Activated T-helper 17 cell treated with anti-CD3 and anti-CD28 coated beads, Interleukin-2, amount 50 U/mL, for 72 hours (primary cell): ENCODE measurements around the gene WDR1. TPM values are rescaled to one million over a fixed set of nuclear protein-coding genes. Genes with fewer than 3 reads are reported as not detected.
"Not testable (repeated sequence)": the region's sequence is repeated elsewhere in the genome, so short reads cannot be mapped to it uniquely, and the experiment has no call there.

Source experiments
- ATAC-seq: fragments of 150-1000 bp; cut with Tn5 transposase; replicated peaks from 2 replicates; pipeline ENCODE4 v1.10.0; 2021; ENCODE audit warnings: mild to moderate bottlenecking, moderate library complexity
- H3K27ac Mint-ChIP-seq: one replicate; pipeline ENCODE4 v1.8.0; 2022; ENCODE audit warnings: mixed read lengths
- H3K27me3 Mint-ChIP-seq: one replicate; pipeline ENCODE4 v1.8.0; 2022; ENCODE audit warnings: mixed read lengths
- H3K36me3 Mint-ChIP-seq: one replicate; pipeline ENCODE4 v1.8.0; 2022; ENCODE audit warnings: low read depth, mild to moderate bottlenecking, mixed read lengths
- H3K4me1 Mint-ChIP-seq: one replicate; pipeline ENCODE4 v1.8.0; 2022; ENCODE audit warnings: mixed read lengths
- H3K4me3 Mint-ChIP-seq: one replicate; pipeline ENCODE4 v1.8.0; 2022; ENCODE audit warnings: mild to moderate bottlenecking, mixed read lengths
- H3K9me3 Mint-ChIP-seq: one replicate; pipeline ENCODE4 v1.8.0; 2022; ENCODE audit warnings: mixed read lengths
- total RNA-seq, 2 donors: library from RNA; stranded (reverse); gene quantifications; one replicate each; pipeline ENCODE4 v1.2.3, GENCODE V29; 2022

WDR1 gene
- total RNA-seq, 2 donors from 2014 or later, result 401 to 630 TPM

GRCh38 chr4:10144966-10145365 lies 28.4 kb upstream of the WDR1 start:
- Mint-ChIP-seq H3K27me3 (no peaks in the 10 kb centered on the region), H3K36me3 (no peaks in the 10 kb centered on the region), H3K4me1 (no peaks in the 10 kb centered on the region), H3K4me3 (no peak overlapping the region), H3K9me3 (no peaks in the 10 kb centered on the region), H3K27ac (peak overlapping the region; percentile 33)
- ATAC-seq, result no peak

DNA sequence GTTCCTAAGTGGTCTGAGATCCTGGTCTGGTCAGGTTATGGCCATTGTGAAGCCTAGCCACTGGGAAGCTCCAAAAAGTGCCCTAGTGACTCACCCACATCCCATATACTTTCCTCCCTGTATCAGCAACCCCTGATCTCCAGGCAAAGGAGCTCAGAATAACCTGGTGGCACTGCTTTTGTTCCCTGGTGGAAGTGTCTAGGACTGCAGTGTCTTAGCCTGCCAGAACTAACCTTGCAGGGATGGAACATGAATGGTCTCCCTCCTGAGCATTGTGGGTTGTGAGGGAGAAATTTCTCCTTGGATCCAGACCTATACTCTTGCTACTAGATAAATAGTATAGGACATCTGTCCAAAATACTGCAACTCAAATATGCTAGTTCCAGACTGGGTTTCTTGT lies 27.9 kb upstream of the WDR1 start:
- ATAC-seq, result no peak
- H3K4me1 Mint-ChIP-seq, result no peaks in the 10 kb centered on the region
- no peaks in the 10 kb centered on the region for H3K27me3 Mint-ChIP-seq
- no peaks in the 10 kb centered on the region for H3K36me3 Mint-ChIP-seq
- H3K27ac Mint-ChIP-seq, result peak overlapping the region; percentile 33
- no peaks in the 10 kb centered on the region for H3K9me3 Mint-ChIP-seq
- no peak overlapping the region for H3K4me3 Mint-ChIP-seq

DNA sequence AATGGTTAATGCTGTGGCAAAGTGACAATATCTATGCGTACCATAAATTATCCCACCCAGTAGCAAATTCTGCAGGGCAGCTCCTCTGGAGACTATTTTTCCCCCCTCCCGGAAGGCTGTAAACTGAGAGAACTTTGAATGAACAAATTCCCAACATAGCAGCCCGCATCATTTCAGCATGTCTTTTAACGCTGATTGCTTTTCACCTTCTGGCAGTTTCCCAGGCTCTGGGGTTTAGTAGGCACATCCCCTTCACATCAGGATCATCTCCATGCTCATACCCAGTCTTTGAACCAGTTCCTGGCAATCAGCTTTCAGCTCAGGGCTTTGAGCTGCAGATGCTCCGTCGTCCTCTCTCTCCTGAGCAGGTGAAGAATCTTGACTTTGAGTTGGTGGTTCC lies 26.6 kb upstream of the WDR1 start:
- no peaks in the 10 kb centered on the region for H3K4me1 Mint-ChIP-seq
- ATAC-seq, result no peak
- H3K27me3 Mint-ChIP-seq, result no peaks in the 10 kb centered on the region
- H3K9me3 Mint-ChIP-seq, result no peaks in the 10 kb centered on the region
- no peaks in the 10 kb centered on the region for H3K36me3 Mint-ChIP-seq
- H3K4me3 Mint-ChIP-seq, result no peak overlapping the region
- H3K27ac Mint-ChIP-seq, result no peak overlapping the region

DNA sequence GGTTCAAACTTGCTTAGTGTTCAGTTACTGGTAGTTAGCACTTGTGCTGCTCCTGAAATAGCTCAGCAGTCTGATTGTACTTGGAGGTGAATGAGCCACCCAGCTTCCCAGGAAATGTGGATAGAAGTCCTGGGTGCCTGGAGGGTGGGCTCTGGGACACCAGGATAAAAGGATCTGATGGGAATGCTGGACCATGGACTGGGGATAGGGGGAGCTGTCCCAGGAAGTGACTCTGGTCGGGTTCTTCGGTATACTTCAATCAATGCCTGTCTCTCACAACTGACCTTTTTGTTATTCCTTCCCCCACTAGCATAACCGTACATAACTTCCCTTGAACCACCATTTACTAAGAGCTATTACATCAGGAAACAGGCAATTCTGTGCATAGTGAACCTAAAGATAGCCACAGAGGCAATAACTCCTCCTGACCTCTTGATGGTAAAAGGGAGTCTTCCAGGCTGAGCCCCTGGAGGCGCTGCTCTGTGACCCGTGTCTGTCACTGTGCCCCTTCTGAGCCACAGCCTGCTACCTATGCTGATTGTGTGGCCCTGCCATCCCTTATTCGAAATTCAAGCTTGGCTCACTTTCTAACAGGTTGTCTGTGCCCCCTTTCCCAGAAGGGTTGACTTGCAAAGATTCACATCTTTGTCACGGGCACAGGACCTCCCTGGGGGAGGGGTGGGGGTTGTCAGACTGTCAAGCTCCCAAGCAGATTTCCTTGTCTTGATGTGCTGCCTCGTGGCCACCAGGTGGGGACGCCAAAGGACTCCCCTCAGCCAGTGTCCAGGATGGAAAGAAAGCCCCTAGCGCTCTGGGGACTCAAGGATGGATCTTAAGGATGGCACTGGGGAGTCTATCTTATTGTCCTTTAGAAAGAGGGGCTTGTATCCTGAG lies 24.5 kb upstream of the WDR1 start:
- H3K27me3 Mint-ChIP-seq, result no peaks in the 10 kb centered on the region
- H3K36me3 Mint-ChIP-seq, result no peaks in the 10 kb centered on the region
- no peak overlapping the region for H3K27ac Mint-ChIP-seq
- no peaks in the 10 kb centered on the region for H3K9me3 Mint-ChIP-seq
- H3K4me1 Mint-ChIP-seq, result no peaks in the 10 kb centered on the region
- no peak overlapping the region for H3K4me3 Mint-ChIP-seq
- no peak for ATAC-seq

GRCh38 chr4:10139518-10139917 lies 22.9 kb upstream of the WDR1 start:
- H3K9me3 Mint-ChIP-seq, result no peaks in the 10 kb centered on the region
- H3K4me1 Mint-ChIP-seq, result no peaks in the 10 kb centered on the region
- H3K4me3 Mint-ChIP-seq, result no peak overlapping the region
- no peak overlapping the region for H3K27ac Mint-ChIP-seq
- ATAC-seq, result no peak
- no peaks in the 10 kb centered on the region for H3K27me3 Mint-ChIP-seq
- no peaks in the 10 kb centered on the region for H3K36me3 Mint-ChIP-seq

- no peaks in the 10 kb centered on the region for H3K9me3 Mint-ChIP-seq
- H3K36me3 Mint-ChIP-seq, result no peaks in the 10 kb centered on the region
- no peak overlapping the region for H3K27ac Mint-ChIP-seq
- H3K4me3 Mint-ChIP-seq, result no peak overlapping the region
- no peaks in the 10 kb centered on the region for H3K4me1 Mint-ChIP-seq
- no peaks in the 10 kb centered on the region for H3K27me3 Mint-ChIP-seq
- ATAC-seq, result no peak
Measured at GRCh38 chr4:10135260-10135659, 18.7 kb upstream of the WDR1 start.

DNA sequence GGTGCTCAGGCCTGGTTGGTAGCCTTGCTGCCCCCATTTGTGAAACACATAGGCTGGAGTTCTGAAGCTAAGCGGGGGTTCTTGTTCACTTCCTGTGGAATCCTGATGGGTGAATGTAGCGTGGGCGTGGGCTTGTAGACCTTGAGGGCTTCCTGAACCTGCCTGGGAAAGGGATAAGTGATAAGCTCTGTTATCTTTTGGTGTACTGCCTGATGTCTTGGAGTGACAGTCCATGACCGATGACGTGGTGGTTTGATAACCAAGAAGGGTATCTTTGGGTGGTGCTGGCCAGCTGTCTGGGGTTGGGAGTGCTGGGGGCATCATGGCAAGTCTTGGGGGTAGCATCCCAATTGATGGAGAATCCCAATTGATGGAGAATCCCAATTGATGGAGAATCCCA lies 17.5 kb upstream of the WDR1 start:
- Mint-ChIP-seq H3K4me1 (no peaks in the 10 kb centered on the region), H3K9me3 (no peaks in the 10 kb centered on the region), H3K4me3 (no peak overlapping the region), H3K27ac (no peak overlapping the region), H3K36me3 (no peaks in the 10 kb centered on the region), H3K27me3 (no peaks in the 10 kb centered on the region)
- no peak for ATAC-seq

GRCh38 chr4:10131202-10131601 lies 14.6 kb upstream of the WDR1 start:
- Mint-ChIP-seq H3K27ac (no peak overlapping the region), H3K27me3 (no peaks in the 10 kb centered on the region), H3K9me3 (no peaks in the 10 kb centered on the region), H3K36me3 (no peaks in the 10 kb centered on the region), H3K4me3 (no peak overlapping the region), H3K4me1 (no peaks in the 10 kb centered on the region)
- ATAC-seq, result no peak

DNA sequence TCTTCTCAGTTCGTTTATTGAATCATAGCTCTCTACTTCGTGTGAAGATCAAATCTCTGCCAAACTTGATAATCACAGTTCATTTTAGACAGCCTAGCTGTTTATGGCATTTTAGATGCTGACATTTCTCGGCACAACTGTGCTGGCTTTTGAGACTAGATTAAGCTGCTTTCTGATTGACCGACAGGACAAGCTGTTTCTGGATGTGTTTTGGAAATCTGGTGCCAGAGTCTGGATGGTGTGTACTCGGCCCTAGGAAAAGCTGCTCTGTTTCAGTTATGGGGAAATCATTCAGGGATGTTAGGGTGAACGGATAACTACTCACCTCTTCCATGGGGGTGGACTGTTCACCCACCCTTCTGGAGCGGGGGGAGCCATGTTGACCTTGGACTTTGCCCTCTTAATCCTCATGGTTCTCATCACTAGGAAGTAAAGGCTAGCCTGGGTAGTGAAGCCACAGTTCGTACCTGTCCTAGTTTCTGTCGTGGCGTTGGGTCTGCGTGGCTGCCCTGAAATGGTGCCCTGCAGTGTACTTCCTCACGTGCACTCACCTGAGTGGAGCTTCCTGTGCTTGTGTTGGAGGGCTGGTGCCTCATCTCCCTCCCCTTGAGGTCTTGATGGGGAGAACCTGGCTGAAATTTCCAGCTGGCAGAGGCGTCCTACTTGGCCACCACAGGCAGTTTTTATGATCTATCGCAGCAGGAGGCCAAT lies 13.7 kb upstream of the WDR1 start:
- Mint-ChIP-seq H3K36me3 (no peaks in the 10 kb centered on the region), H3K9me3 (no peaks in the 10 kb centered on the region), H3K4me1 (no peaks in the 10 kb centered on the region), H3K27ac (no peak overlapping the region), H3K4me3 (no peak overlapping the region), H3K27me3 (no peaks in the 10 kb centered on the region)
- no peak for ATAC-seq

GRCh38 chr4:10129196-10130177 lies 12.9 kb upstream of the WDR1 start:
- H3K27me3 Mint-ChIP-seq, result no peaks in the 10 kb centered on the region
- no peaks in the 10 kb centered on the region for H3K9me3 Mint-ChIP-seq
- H3K4me3 Mint-ChIP-seq, result no peak overlapping the region
- H3K27ac Mint-ChIP-seq, result no peak overlapping the region
- H3K36me3 Mint-ChIP-seq, result no peaks in the 10 kb centered on the region
- no peak for ATAC-seq
- H3K4me1 Mint-ChIP-seq, result no peaks in the 10 kb centered on the region

DNA sequence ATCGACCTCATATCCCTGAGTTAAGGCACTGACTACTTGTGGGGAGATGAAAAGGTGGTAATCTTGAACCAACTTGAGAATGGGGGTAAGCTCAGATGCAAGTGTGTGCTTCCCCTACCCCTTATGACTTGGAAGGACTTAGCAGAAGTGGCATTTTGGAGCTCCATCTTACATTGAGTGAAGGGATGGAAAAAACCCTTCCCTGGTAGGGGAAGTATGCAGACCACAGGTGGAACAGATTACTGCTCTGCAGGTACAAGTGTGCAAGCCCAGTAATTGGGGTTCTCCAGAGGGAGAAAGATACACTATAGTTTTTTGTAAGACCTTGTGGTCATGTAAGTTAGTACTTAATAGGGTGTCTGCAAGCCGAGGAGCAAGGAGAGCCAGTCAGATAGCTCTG lies 12.2 kb upstream of the WDR1 start:
- no peak for ATAC-seq
- no peaks in the 10 kb centered on the region for H3K27me3 Mint-ChIP-seq
- H3K27ac Mint-ChIP-seq, result no peak overlapping the region
- no peak overlapping the region for H3K4me3 Mint-ChIP-seq
- H3K36me3 Mint-ChIP-seq, result no peaks in the 10 kb centered on the region
- H3K4me1 Mint-ChIP-seq, result no peaks in the 10 kb centered on the region
- no peaks in the 10 kb centered on the region for H3K9me3 Mint-ChIP-seq

GRCh38 chr4:10127531-10127930 lies 10.9 kb upstream of the WDR1 start:
- not testable (repeated sequence) for H3K27ac Mint-ChIP-seq, H3K36me3 Mint-ChIP-seq, H3K4me1 Mint-ChIP-seq, H3K27me3 Mint-ChIP-seq, H3K9me3 Mint-ChIP-seq, H3K4me3 Mint-ChIP-seq, ATAC-seq

DNA sequence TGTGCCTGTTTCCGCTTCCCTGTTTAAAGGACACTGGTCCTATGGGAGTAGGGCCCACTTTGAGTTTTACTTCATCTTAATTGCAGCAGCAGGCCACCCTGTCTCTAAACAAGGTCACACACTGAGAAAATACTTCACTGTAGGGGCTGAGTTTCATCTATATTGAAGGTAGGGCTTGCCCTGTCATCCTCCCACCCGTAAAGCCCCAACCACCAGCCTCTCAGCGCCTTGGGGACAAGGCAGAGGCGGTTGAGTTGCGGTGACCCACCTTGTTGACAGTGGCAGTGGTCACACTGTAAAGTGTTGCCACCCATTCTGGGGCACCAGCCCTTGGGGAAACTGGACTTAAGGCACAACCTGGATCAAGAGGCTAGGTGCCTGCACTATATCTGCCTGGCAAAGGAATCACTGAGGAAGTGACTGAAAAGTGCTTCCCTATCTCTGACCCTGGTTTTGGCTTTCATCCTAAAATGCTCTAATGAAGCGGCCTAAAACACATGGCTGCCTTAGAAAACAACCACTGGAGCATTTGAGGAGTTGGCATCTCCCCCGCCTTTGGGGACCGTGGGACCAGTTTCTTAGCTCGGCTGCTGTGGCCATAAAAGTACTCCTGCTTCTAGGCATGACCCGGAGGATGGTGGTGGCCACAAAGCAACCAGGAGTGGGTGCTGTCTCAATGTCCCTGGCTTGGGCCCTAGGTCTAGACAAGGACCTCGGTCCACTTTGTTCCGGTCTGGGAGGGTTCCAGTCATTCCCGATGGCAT lies 7.8 kb upstream of the WDR1 start:
- Mint-ChIP-seq H3K4me3 (no peak overlapping the region), H3K27ac (peak overlapping the region; percentile 44), H3K9me3 (no peaks in the 10 kb centered on the region), H3K4me1 (no peaks in the 10 kb centered on the region), H3K27me3 (no peaks in the 10 kb centered on the region), H3K36me3 (no peaks in the 10 kb centered on the region)
- peak; percentile 33 for ATAC-seq
